GM12878 (cell line): ENCODE data around the gene LBH. TPM values are rescaled to one million over a fixed set of nuclear protein-coding genes. Genes with fewer than 3 reads are reported as not detected.

Experiments used
- ATAC-seq: fragments of 200-7000 bp; cut with Tn5 transposase; 3 replicates; pipeline ENCODE4 v1.9.1; 2020; ENCODE audit warnings: mild to moderate bottlenecking, moderate library complexity
- BruUV-seq: library from RNA; stranded (reverse); fragments of 400-500 nt; replicated peaks from 2 replicates; lab custom pipeline; 2021; lab: Mats Ljungman, UMichigan
- CTCF ChIA-PET: fragments of 300-600 bp; sonication (Branson Sonifier 250); formaldehyde crosslinking; extraction: SDS; loops from one replicate; lab custom pipeline; 2021; ENCODE audit warnings: inconsistent platforms; lab: Yijun Ruan, JAX
- POLR2A ChIA-PET: fragments of 350-600 bp; formaldehyde crosslinking; extraction: SDS; loops from one replicate; lab custom pipeline; 2021; ENCODE audit warnings: inconsistent platforms; lab: Charles Lee
- RAD21 ChIA-PET: fragments of 300-600 bp; sonication (Branson Sonifier 250); formaldehyde crosslinking; loops from one replicate; lab custom pipeline; 2023; ENCODE audit warnings: antibody characterized with exemption; ENCODE audit not compliant: unreplicated experiment; lab: Charles Lee
- SMC1A ChIA-PET: fragments of 300-600 bp; sonication (Branson Sonifier 250); formaldehyde crosslinking; loops from one replicate; lab custom pipeline; 2023; ENCODE audit not compliant: unreplicated experiment, uncharacterized antibody; lab: Charles Lee
- DNase-seq: peaks from one replicate; pipeline ENCODE4 v3.0.0-alpha.2; 2011; ENCODE audit warnings: low read depth, low spot score
- FAIRE-seq: peaks from 3 replicates; lab custom pipeline; 2011; peaks lifted over from hg19 to GRCh38; lab: Jason Lieb, UNC
- H2AFZ ChIP-seq: 2 replicates; pipeline ENCODE4 v1.6.0; 2011; ENCODE audit warnings: low read depth, low read length, control low read depth; ENCODE audit not compliant: control insufficient read depth
- H3K27ac ChIP-seq: 2 replicates; pipeline ENCODE4 v1.5.1; 2011; ENCODE audit warnings: control low read depth; ENCODE audit not compliant: control insufficient read depth, insufficient read depth
- H3K27me3 ChIP-seq, 2 experiments: replicated peaks in 1 of 2; 2 replicates each; pipeline versions ENCODE4 v1.6.0 to v1.6.1; 2011; ENCODE audit warnings: low read length in 1 of 2; ENCODE audit not compliant: control insufficient read depth in 2 of 2, insufficient read depth in 2 of 2
- H3K36me3 ChIP-seq, 2 experiments: 2 replicates each; pipeline ENCODE4 v1.5.1; 2011; ENCODE audit warnings: low read length in 1 of 2; ENCODE audit not compliant: control insufficient read depth in 2 of 2, insufficient read depth in 2 of 2
- H3K4me1 ChIP-seq: 2 replicates; pipeline ENCODE4 v1.6.1; 2011; ENCODE audit warnings: mild to moderate bottlenecking, low read length, moderate library complexity, mixed read lengths; ENCODE audit not compliant: control insufficient read depth, insufficient read depth
- H3K4me2 ChIP-seq: 2 replicates; pipeline ENCODE4 v1.6.0; 2011; ENCODE audit warnings: control low read depth; ENCODE audit not compliant: control insufficient read depth, insufficient read depth
- H3K4me3 ChIP-seq: fragments of 200-600 bp; sonication (generic); 2 replicates; pipeline ENCODE4 v1.5.1; 2016
- H3K79me2 ChIP-seq: 2 replicates; pipeline ENCODE4 v1.6.0; 2011; ENCODE audit warnings: low read length; ENCODE audit not compliant: control insufficient read depth, insufficient read depth
- H3K9ac ChIP-seq: 2 replicates; pipeline ENCODE4 v1.8.0; 2011; ENCODE audit warnings: low read length, control low read depth, mixed read lengths; ENCODE audit not compliant: control insufficient read depth, insufficient read depth
- H3K9me3 ChIP-seq: replicated peaks from 3 replicates; pipeline ENCODE4 v1.5.1; 2011; ENCODE audit warnings: mild to moderate bottlenecking, low read length; ENCODE audit not compliant: control insufficient read depth, insufficient read depth
- H4K20me1 ChIP-seq: 2 replicates; pipeline ENCODE4 v1.6.0; 2011; ENCODE audit not compliant: control insufficient read depth, insufficient read depth
- CBX3 ChIP-seq: fragments of 200-600 bp; sonication (generic); IDR thresholded peaks from 2 replicates; pipeline ENCODE4 v1.6.1; 2016; ENCODE audit warnings: low read depth, borderline replicate concordance
- CEBPB ChIP-seq, 2 experiments: fragments of 150-350 bp in 1 of 2; IDR thresholded peaks; 2 replicates each; pipeline ENCODE4 v1.6.1; 2012 to 2014; ENCODE audit warnings: low read depth in 2 of 2, low read length in 2 of 2, borderline replicate concordance in 1 of 2, inconsistent platforms in 1 of 2
- ESRRA ChIP-seq: IDR thresholded peaks from 2 replicates; pipeline ENCODE4 v1.6.1; 2012; ENCODE audit warnings: mild to moderate bottlenecking, low read length, improper control_type of control experiment
- FOS ChIP-seq: IDR thresholded peaks from 3 replicates; pipeline ENCODE4 v1.6.1; 2011; ENCODE audit warnings: borderline replicate concordance; ENCODE audit not compliant: insufficient read length; ENCODE audit errors: extremely low read depth
- KDM1A ChIP-seq: fragments of 200-600 bp; sonication (generic); IDR thresholded peaks from 2 replicates; pipeline ENCODE4 v1.6.1; 2016; ENCODE audit warnings: borderline replicate concordance
- PKNOX1 ChIP-seq: fragments of 450-650 bp; IDR thresholded peaks from 2 replicates; pipeline ENCODE4 v1.6.1; 2016; ENCODE audit warnings: mild to moderate bottlenecking
- PML ChIP-seq: IDR thresholded peaks from 2 replicates; pipeline ENCODE4 v1.6.1; 2012; ENCODE audit warnings: low read length, inconsistent platforms
- REST ChIP-seq: IDR thresholded peaks from 2 replicates; pipeline ENCODE4 v1.6.1; 2012; ENCODE audit warnings: mild to moderate bottlenecking, low read depth, low read length
- RFX5 ChIP-seq: IDR thresholded peaks from 2 replicates; pipeline ENCODE4 v1.6.1; 2011; ENCODE audit warnings: low read depth, low read length, improper control_type of control experiment
- SIX5 ChIP-seq: IDR thresholded peaks from 2 replicates; pipeline ENCODE4 v1.6.1; 2011; ENCODE audit warnings: mild to moderate bottlenecking, low read depth, low read length, moderate library complexity; ENCODE audit not compliant: severe bottlenecking
- ZBTB33 ChIP-seq: fragments of 450-650 bp; IDR thresholded peaks from 2 replicates; pipeline ENCODE4 v1.6.1; 2017; ENCODE audit warnings: mild to moderate bottlenecking
- WGBS: methylation state at CpG from one replicate; pipeline ENCODE4 v1.1.6; 2016; ENCODE audit warnings: low lambda C conversion rate; ENCODE audit not compliant: insufficient replicate concordance, insufficient coverage; ENCODE audit errors: missing lambda C conversion rate; 5-methylcytosine and 5-hydroxymethylcytosine counted together
- in situ Hi-C: fragments of 300-500 bp; cut with MboI; formaldehyde crosslinking; loops from 9 replicates; pipeline ENCODE4 v1.14.3; 2018; ENCODE audit warnings: mixed read lengths
- intact Hi-C: fragments of 100-400 bp; cut with micrococcal nuclease; formaldehyde crosslinking; loops from one replicate; pipeline ENCODE4 v1.14.2; 2022; ENCODE audit not compliant: unreplicated experiment
- polyA plus RNA-seq, 11 experiments: library from polyadenylated mRNA; depleted of rRNA in 4 of 11; unstranded in 6 of 11; stranded (reverse) in 5 of 11; fragments of >200 nt; fragmentation: Nextera tagmentation in 4 of 11; fragmentation: Illumina TruSeq in 1 of 11; extraction: Ambion mirVana in 4 of 11; extraction: Trizol in 1 of 11; gene quantifications; 1 replicate in 1 of 11; 2 replicates in 10 of 11; pipeline versions ENCODE4 v1.2.1 to v1.2.3, GENCODE V29; 2011 to 2016; ENCODE audit warnings: inconsistent platforms in 2 of 11, missing spikeins in 2 of 11, low read depth in 1 of 11
- total RNA-seq, 4 experiments: library from RNA; depleted of rRNA in 3 of 4; stranded (reverse); fragments of >200 nt in 3 of 4; fragmentation: Illumina TruSeq in 1 of 4; extraction: Trizol in 1 of 4; gene quantifications; 2 replicates each; pipeline versions ENCODE4 v1.2.1 to v1.2.3, GENCODE V29; 2013 to 2021

The LBH gene
- total and polyA plus RNA-seq, 10 of the 15 experiments (the other 5 are each of a cell fraction or from before 2014, with no cell fraction given), result 9.3 to 133 (median 34.1) TPM

- TF ChIP-seq CEBPB (IDR thresholded peaks at IDR 0.05; ENCODE audit: borderline replicate concordance in 1 of 2, low read depth in 2 of 2, low read length in 2 of 2), result no peak
- TF ChIP-seq ZBTB33, result no peak
- no peak for TF ChIP-seq PKNOX1
- TF ChIP-seq FOS, result no peak
Measured at GRCh38 chr2:30267161-30267975, 36.0 kb downstream of the LBH start (continued).

GRCh38 chr2:30268296-30268871 is 37.0 kb downstream of the LBH start:
- in situ Hi-C loops, result no loop called here
- ChIA-PET SMC1A (interaction anchor here (0.5 to 5.9 kb wide), 10 partner anchors 9 to 121 kb away, joined by 3 to 24 read pairs (median 3); no protein-coding TSS in a partner anchor), RAD21 (interaction anchor here (1.0 to 1.7 kb wide), 5 partner anchors 18 to 68 kb away, joined by 3 to 6 read pairs (median 4); no protein-coding TSS in a partner anchor), POLR2A (interaction anchor here (1.2 kb wide), 1 partner anchor 14 kb away, joined by 4 read pairs; no protein-coding TSS in a partner anchor), CTCF (interaction anchor here (0.6 to 2.7 kb wide), 4 partner anchors 13 to 66 kb away, joined by 3 to 11 read pairs (median 3); no protein-coding TSS in a partner anchor)
- Histone ChIP-seq H3K36me3 (no peaks in the 10 kb centered on the region), H2AFZ (no peak overlapping the region), H3K27ac (no peak overlapping the region), H3K4me1 (peaks cover 6% of the 10 kb centered on the region), H3K79me2 (no peaks in the 10 kb centered on the region), H3K27me3 (no peaks in the 10 kb centered on the region), H3K9ac (no peak overlapping the region), H3K4me3 (no peak overlapping the region), H3K4me2 (no peak overlapping the region), H3K9me3 (no peaks in the 10 kb centered on the region), H4K20me1 (no peaks in the 10 kb centered on the region)
- DNase-seq (no peak), FAIRE-seq (no peak), ATAC-seq (no peak)
- 56% methylated on average over 5 of the region's 5 CpGs for WGBS
- BruUV-seq, result no TSS peak
- intact Hi-C loops, result no loop called here
- TF ChIP-seq PML (no peak), ESRRA (no peak), SIX5 (no peak), REST (no peak), RFX5 (no peak), KDM1A (no peak), CBX3 (no peak)
